DOHH2 (cell line): ENCODE data around the gene TLE3.

Experiments used
- CTCF ChIP-seq: fragments of 200-600 bp; sonication (generic); IDR thresholded peaks from one replicate; pipeline ENCODE4 v1.5.1; 2014; ENCODE audit warnings: antibody characterized with exemption, mild to moderate bottlenecking, low read depth, low read length; ENCODE audit not compliant: poor library complexity, severe bottlenecking
- EZH2phosphoT487 ChIP-seq: fragments of 200-600 bp; sonication (generic); IDR thresholded peaks from 2 replicates; pipeline ENCODE4 v1.6.1; 2017; ENCODE audit warnings: borderline replicate concordance, mild to moderate bottlenecking, antibody characterized with exemption, low read length, moderate library complexity, mixed read lengths

GRCh38 chr15:70012895-70013294 lies 84.8 kb downstream of the TLE3 start:
- TF ChIP-seq CTCF (no peak), EZH2phosphoT487 (no peak)
